ENCODE data around the gene GPR17. TPM values are rescaled to one million over a fixed set of nuclear protein-coding genes. Genes with fewer than 3 reads are reported as not detected.

GPR17 gene
- total RNA-seq, 2 donors from 2014 or later: not detected

DNA sequence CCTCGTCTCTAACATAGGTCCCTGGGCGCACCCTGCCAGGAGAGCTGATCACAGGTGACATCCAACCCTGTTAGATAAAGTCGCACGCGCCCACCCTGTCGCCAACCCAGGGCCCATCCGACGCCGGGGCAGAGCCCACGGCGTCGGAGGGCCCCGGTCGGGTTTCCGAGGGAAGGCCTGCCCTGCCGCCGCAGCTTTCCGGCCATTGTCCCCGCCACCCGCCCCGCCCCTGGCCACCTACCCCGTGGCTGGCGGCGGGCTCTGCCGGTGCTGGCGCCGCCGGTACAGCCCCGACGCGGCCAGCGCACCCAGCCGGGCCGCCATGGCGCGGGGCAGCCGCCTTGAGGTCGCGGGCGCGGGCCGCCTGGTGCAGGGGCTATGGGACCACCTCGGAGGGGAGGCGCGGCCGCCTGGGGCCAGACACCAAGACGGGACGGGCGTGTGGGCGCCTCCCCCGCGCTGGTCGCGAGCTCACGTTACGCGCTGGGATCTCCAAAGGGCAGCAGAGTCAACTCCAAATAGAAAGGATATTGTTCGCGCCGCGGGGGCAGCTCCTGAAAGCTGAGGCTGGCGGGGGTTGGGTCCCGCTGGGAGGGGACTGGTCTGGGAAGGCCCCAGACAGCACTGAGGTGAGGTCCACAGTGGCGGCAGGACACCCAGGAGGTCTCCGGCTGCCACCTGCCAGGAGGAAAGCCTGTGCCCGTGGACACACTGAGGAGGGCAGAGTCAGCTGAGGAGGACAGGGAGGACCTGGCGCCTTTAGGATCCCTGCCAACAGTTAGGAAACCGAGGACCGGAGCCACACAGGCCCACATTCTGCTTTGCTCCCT lies 18.3 kb downstream of the GPR17 start:
- H3K4me3 Mint-ChIP-seq: no peak overlapping the region
- ATAC-seq: no peak
- peaks cover 0 to 2% of the 10 kb centered on the region in 2 donors for H3K4me1 Mint-ChIP-seq (ENCODE audit: low read depth in 2 of 2)
- no peaks in the 10 kb centered on the region for H3K9me3 Mint-ChIP-seq
- H3K27ac Mint-ChIP-seq: no peak overlapping the region
- peak; percentile 56 for DNase-seq (ENCODE audit: low spot score)
- peaks cover 37 to 39% of the 10 kb centered on the region in 2 donors for H3K27me3 Mint-ChIP-seq
- H3K36me3 Mint-ChIP-seq: no peaks in the 10 kb centered on the region

GRCh38 chr2:127664895-127665225 lies 18.9 kb downstream of the GPR17 start:
- no peak for ATAC-seq
- peak; percentile 50 for DNase-seq (ENCODE audit: low spot score)
- H3K4me1 Mint-ChIP-seq (ENCODE audit: low read depth in 2 of 2): peaks cover 0 to 2% of the 10 kb centered on the region in 2 donors
- no peaks in the 10 kb centered on the region for H3K9me3 Mint-ChIP-seq
- peaks cover 39% of the 10 kb centered on the region in 2 donors for H3K27me3 Mint-ChIP-seq
- H3K36me3 Mint-ChIP-seq: no peaks in the 10 kb centered on the region
- H3K27ac Mint-ChIP-seq: no peak overlapping the region
- H3K4me3 Mint-ChIP-seq: no peak overlapping the region

- Mint-ChIP-seq H3K27ac (no peak overlapping the region), H3K4me1 (ENCODE audit: low read depth in 2 of 2) (peaks cover 0 to 2% of the 10 kb centered on the region in 2 donors), H3K9me3 (no peaks in the 10 kb centered on the region), H3K27me3 (peaks cover 39 to 44% of the 10 kb centered on the region in 2 donors), H3K4me3 (no peak overlapping the region), H3K36me3 (no peaks in the 10 kb centered on the region)
- no peak for ATAC-seq
- DNase-seq (ENCODE audit: low spot score): peak; percentile 34
Measured at GRCh38 chr2:127665267-127665893, 19.4 kb downstream of the GPR17 start.

DNA sequence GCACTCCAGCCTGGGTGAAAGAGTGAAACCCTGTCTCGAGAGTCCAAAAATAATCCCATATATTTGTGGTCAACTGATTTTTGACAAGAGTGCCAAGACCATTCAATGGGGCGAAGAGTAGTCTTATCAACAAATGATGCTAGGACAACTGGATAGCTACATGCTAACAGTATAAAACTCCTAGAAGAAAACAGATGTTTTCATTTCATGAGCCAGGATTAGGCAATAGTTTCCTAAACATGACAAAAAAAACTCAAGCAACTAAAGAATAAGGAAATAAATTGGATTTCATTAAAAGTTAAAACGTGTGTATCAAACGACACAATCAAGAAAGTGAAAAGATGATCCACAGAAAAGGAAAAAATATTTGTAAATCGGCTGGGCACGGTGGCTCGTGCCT lies 23.1 kb downstream of the GPR17 start:
- ATAC-seq: no peak
- peaks cover 38 to 53% of the 10 kb centered on the region in 2 donors for H3K27me3 Mint-ChIP-seq
- H3K4me1 Mint-ChIP-seq (ENCODE audit: low read depth in 2 of 2): no peaks in the 10 kb centered on the region

GRCh38 chr2:127670055-127670956 lies 24.4 kb downstream of the GPR17 start:
- no peaks in the 10 kb centered on the region for H3K36me3 Mint-ChIP-seq
- no peak overlapping the region for H3K4me3 Mint-ChIP-seq
- DNase-seq (ENCODE audit: low spot score): no peak
- H3K27ac Mint-ChIP-seq: no peak overlapping the region
- H3K9me3 Mint-ChIP-seq: no peaks in the 10 kb centered on the region
- peaks cover 0 to 4% of the 10 kb centered on the region in 2 donors for H3K4me1 Mint-ChIP-seq (ENCODE audit: low read depth in 2 of 2)
- ATAC-seq: no peak
- H3K27me3 Mint-ChIP-seq: peaks cover 40 to 53% of the 10 kb centered on the region in 2 donors

More for the DNA sequence above, 23.1 kb downstream of the GPR17 start:
- H3K9me3 Mint-ChIP-seq: no peaks in the 10 kb centered on the region
- no peak overlapping the region for H3K4me3 Mint-ChIP-seq
- H3K27ac Mint-ChIP-seq: no peak overlapping the region
- DNase-seq (ENCODE audit: low spot score): no peak
- H3K36me3 Mint-ChIP-seq: no peaks in the 10 kb centered on the region

DNA sequence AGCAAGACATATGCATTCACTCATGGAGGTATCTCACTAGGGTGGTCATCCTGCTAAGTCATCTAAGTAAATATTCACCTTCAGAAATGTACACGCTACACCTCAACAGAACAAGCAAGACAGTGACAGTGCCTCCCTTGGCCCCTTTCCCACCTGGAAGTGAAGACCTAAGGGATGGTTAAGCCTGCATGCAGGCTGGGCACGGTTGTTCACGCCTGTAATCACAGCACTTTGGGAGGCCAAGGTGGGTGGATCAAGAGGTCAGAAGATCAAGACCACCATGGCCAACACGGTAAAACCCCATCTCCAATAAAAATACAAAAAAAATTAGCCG lies 25.0 kb downstream of the GPR17 start:
- DNase-seq (ENCODE audit: low spot score) (no peak), ATAC-seq (no peak)
- Mint-ChIP-seq H3K27me3 (peaks cover 38 to 49% of the 10 kb centered on the region in 2 donors), H3K27ac (no peak overlapping the region), H3K9me3 (no peaks in the 10 kb centered on the region), H3K4me1 (ENCODE audit: low read depth in 2 of 2) (peaks cover 0 to 6% of the 10 kb centered on the region in 2 donors), H3K4me3 (no peak overlapping the region), H3K36me3 (no peaks in the 10 kb centered on the region)

DNA sequence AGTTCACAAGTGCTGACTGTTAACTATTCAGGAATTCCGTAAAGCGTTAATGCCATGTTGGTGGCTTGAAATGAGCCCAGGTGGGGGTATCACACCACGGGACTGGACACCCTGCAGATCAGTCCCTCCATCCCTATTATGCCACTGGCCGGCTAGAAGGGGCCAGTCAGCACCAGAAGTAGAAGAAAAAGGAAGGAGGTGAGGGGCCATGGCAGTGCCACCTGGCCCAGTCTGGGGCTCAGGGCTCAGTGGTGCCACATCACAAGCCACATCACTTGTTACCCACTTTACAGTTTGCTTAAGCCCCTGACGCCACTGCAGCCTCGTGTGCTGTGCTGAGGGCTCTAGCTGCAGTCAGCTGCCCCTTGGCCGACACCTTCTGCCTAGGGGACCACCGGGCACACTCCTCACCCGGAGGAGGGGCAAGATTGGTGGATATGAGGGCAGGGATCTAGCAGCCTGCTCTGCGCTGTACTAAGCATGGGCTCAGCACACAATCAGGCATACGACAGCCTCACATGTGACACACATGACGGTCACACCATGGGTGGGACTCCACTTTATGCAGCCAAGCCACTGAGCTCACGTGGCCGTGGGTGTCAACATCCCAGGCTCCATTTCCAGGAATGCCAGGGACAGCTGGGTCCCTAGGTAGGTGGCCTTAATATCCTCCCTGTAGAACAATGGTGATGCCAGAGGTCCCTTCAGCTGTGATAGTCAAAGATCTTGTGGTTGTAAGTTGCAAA lies 25.8 kb downstream of the GPR17 start:
- no peak for DNase-seq (ENCODE audit: low spot score)

GRCh38 chr2:127672341-127673224 lies 26.6 kb downstream of the GPR17 start:
- no peaks in the 10 kb centered on the region for H3K36me3 Mint-ChIP-seq
- H3K27me3 Mint-ChIP-seq: peaks cover 36 to 51% of the 10 kb centered on the region in 2 donors
- H3K4me3 Mint-ChIP-seq: no peak overlapping the region
- ATAC-seq (peak; percentile 25 to 42), DNase-seq (ENCODE audit: low spot score) (no peak)
- no peak overlapping the region for H3K27ac Mint-ChIP-seq
- peaks cover 0 to 9% of the 10 kb centered on the region in 2 donors for H3K4me1 Mint-ChIP-seq (ENCODE audit: low read depth in 2 of 2)
- no peaks in the 10 kb centered on the region for H3K9me3 Mint-ChIP-seq

More for the DNA sequence above, 25.8 kb downstream of the GPR17 start:
- Mint-ChIP-seq H3K4me1 (ENCODE audit: low read depth in 2 of 2) (peaks cover 0 to 9% of the 10 kb centered on the region in 2 donors), H3K36me3 (no peaks in the 10 kb centered on the region), H3K27me3 (peaks cover 36 to 51% of the 10 kb centered on the region in 2 donors), H3K9me3 (no peaks in the 10 kb centered on the region), H3K27ac (no peak overlapping the region), H3K4me3 (no peak overlapping the region)
- ATAC-seq: peak; percentile 24 to 44

DNA sequence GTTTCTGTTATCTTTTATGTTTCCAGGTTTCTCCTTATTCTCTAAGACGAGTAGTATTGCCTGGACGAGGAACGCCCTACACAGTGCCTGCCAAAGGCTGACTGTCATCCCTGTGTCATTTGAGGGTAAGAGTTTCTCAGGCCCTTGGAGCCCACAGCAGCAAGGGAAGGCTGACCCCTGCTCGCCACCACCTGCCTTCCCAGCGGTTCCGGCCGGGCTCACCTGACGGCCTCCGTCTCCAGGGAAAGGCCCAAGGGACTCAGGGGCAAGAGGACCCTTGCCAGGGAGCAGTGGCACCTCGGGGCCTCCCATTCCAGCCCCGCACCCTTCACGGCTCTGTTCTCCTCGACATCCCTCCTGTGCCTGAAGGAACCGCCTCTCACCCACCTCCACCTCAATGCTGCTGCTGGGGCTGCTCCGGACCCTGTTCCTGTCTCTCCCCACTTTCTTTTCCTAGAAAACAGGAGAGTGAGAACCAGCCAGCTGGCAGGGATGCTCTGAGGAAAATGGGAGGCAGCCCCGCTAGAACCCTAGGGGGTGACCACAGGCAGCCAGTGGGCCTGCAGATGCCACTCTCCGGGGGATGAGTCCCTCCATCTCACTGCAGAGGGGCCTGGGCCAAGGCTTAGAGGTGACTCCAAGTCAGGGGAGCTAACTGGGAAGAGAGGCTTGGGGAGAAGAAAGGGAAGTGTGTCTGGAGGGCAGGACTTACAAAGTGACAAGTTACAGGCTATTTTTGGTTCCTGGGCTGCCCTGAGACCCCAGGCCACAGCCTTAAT lies 27.5 kb downstream of the GPR17 start:
- H3K27ac Mint-ChIP-seq: no peak overlapping the region
- H3K9me3 Mint-ChIP-seq: no peaks in the 10 kb centered on the region
- DNase-seq (ENCODE audit: low spot score) (no peak), ATAC-seq (no peak)
- peak overlapping the region; percentile 27 for H3K4me3 Mint-ChIP-seq
- H3K27me3 Mint-ChIP-seq: peaks cover 43 to 57% of the 10 kb centered on the region in 2 donors
- H3K36me3 Mint-ChIP-seq: no peaks in the 10 kb centered on the region
- peaks cover 0 to 9% of the 10 kb centered on the region in 2 donors for H3K4me1 Mint-ChIP-seq (ENCODE audit: low read depth in 2 of 2)

GRCh38 chr2:127674241-127675209 lies 28.6 kb downstream of the GPR17 start:
- Mint-ChIP-seq H3K27me3 (peaks cover 44 to 61% of the 10 kb centered on the region in 2 donors), H3K4me1 (ENCODE audit: low read depth in 2 of 2) (peaks cover 0 to 9% of the 10 kb centered on the region in 2 donors), H3K4me3 (peak overlapping the region; percentile 59), H3K36me3 (no peaks in the 10 kb centered on the region), H3K27ac (no peak overlapping the region), H3K9me3 (no peaks in the 10 kb centered on the region)
- DNase-seq (ENCODE audit: low spot score) (peak; percentile 58), ATAC-seq (no peak)

Measured in natural killer cell treated with Interleukin-12 subunit alpha and Interleukin-12 subunit beta and Interleukin-15 and Interleukin-18, amount 100 ng/mL, for 72 hours (primary cell).